WTC11 (cell line): Measurements from ENCODE around the gene FGFR3. TPM values are rescaled to one million over a fixed set of nuclear protein-coding genes. Genes with fewer than 3 reads are reported as not detected.

ENCODE experiments used
- ATAC-seq: fragments of 200-7000 bp; cut with Tn5 transposase; 2 replicates; pipeline ENCODE4 v1.10.0; 2021; ENCODE audit warnings: mild to moderate bottlenecking, moderate library complexity
- CTCF ChIA-PET: fragments of 300-600 bp; sonication (Branson Sonifier 250); formaldehyde crosslinking; loops from one replicate; lab custom pipeline; 2021; ENCODE audit warnings: antibody characterized with exemption; lab: Charles Lee
- POLR2A ChIA-PET: fragments of 350-600 bp; sonication (Branson Sonifier 250); formaldehyde crosslinking; loops from one replicate; lab custom pipeline; 2021; ENCODE audit warnings: antibody characterized with exemption; lab: Charles Lee
- DNase-seq: peaks from one replicate; pipeline ENCODE4 v3.0.0; 2021; ENCODE audit warnings: low spot score
- H3K27ac Mint-ChIP-seq: 2 replicates; pipeline ENCODE4 v1.8.0; 2021; ENCODE audit warnings: mixed read lengths
- H3K27me3 Mint-ChIP-seq: 2 replicates; pipeline ENCODE4 v1.8.0; 2021; ENCODE audit warnings: low read depth, mild to moderate bottlenecking, moderate library complexity, mixed read lengths
- H3K36me3 Mint-ChIP-seq: 2 replicates; pipeline ENCODE4 v1.8.0; 2021; ENCODE audit warnings: mixed read lengths
- H3K4me1 Mint-ChIP-seq: 2 replicates; pipeline ENCODE4 v1.8.0; 2022; ENCODE audit warnings: mixed read lengths
- H3K4me3 Mint-ChIP-seq: 2 replicates; pipeline ENCODE4 v1.8.0; 2021; ENCODE audit warnings: mild to moderate bottlenecking, moderate library complexity, mixed read lengths
- H3K9me3 Mint-ChIP-seq: 2 replicates; pipeline ENCODE4 v1.8.0; 2021; ENCODE audit warnings: mixed read lengths
- ATF1 ChIP-seq: sonication (generic); formaldehyde crosslinking; IDR thresholded peaks from 2 replicates; pipeline ENCODE4 v1.8.1; 2023; ENCODE audit warnings: mild to moderate bottlenecking, moderate library complexity, missing genetic modification reagents
- ELF4 ChIP-seq: sonication (generic); formaldehyde crosslinking; IDR thresholded peaks from 2 replicates; pipeline ENCODE4 v1.8.1; 2022; ENCODE audit warnings: low read depth, mild to moderate bottlenecking, moderate library complexity, missing genetic modification reagents
- FOXP1 ChIP-seq: sonication (generic); formaldehyde crosslinking; IDR thresholded peaks from 2 replicates; pipeline ENCODE4 v1.8.0; 2022; ENCODE audit warnings: missing genetic modification reagents, mild to moderate bottlenecking, moderate library complexity, borderline replicate concordance
- HMGA2 ChIP-seq: fragments of 250-450 bp; sonication (Bioruptor Pico); IDR thresholded peaks from 2 replicates; pipeline ENCODE4 v1.4.0; 2021; ENCODE audit warnings: mild to moderate bottlenecking, moderate library complexity
- NFE2L1 ChIP-seq: sonication (generic); formaldehyde crosslinking; IDR thresholded peaks from 2 replicates; pipeline ENCODE4 v1.8.1; 2023; ENCODE audit warnings: missing genetic modification reagents
- NR1H2 ChIP-seq: sonication (generic); formaldehyde crosslinking; IDR thresholded peaks from 2 replicates; pipeline ENCODE4 v1.9.0; 2021; ENCODE audit warnings: mild to moderate bottlenecking, moderate library complexity, missing genetic modification reagents
- RELA ChIP-seq: sonication (generic); formaldehyde crosslinking; IDR thresholded peaks from 2 replicates; pipeline ENCODE4 v1.8.1; 2022; ENCODE audit warnings: missing genetic modification reagents, mild to moderate bottlenecking, borderline replicate concordance
- SOX15 ChIP-seq: fragments of 250-450 bp; sonication (Bioruptor Pico); IDR thresholded peaks from 2 replicates; pipeline ENCODE4 v1.9.0; 2021; ENCODE audit warnings: mild to moderate bottlenecking
- ZBTB21 ChIP-seq: sonication (generic); formaldehyde crosslinking; IDR thresholded peaks from 2 replicates; pipeline ENCODE4 v1.8.1; 2023; ENCODE audit warnings: mild to moderate bottlenecking, missing genetic modification reagents, borderline replicate concordance
- ZNF138 ChIP-seq: sonication (generic); formaldehyde crosslinking; conservative IDR thresholded peaks from 2 replicates; pipeline ENCODE4 v1.8.1; 2022; ENCODE audit warnings: mild to moderate bottlenecking, moderate library complexity, missing genetic modification reagents
- ZNF317 ChIP-seq: sonication (generic); formaldehyde crosslinking; IDR thresholded peaks from 2 replicates; pipeline ENCODE4 v1.8.1; 2023; ENCODE audit warnings: low read depth, mild to moderate bottlenecking, moderate library complexity, missing genetic modification reagents, borderline replicate concordance
- ZNF396 ChIP-seq: fragments of 250-450 bp; sonication (Bioruptor Pico); IDR thresholded peaks from 2 replicates; pipeline ENCODE4 v1.8.0; 2021; ENCODE audit warnings: mild to moderate bottlenecking, moderate library complexity, borderline replicate concordance
- ZNF423 ChIP-seq: fragments of 250-450 bp; sonication (Bioruptor Pico); IDR thresholded peaks from 2 replicates; pipeline ENCODE4 v2.1.2; 2022; ENCODE audit warnings: mild to moderate bottlenecking, moderate library complexity
- total RNA-seq: library from RNA; stranded (reverse); gene quantifications from 3 replicates; pipeline ENCODE4 v1.2.3, GENCODE V29; 2021
- TF ChIP-seq, protein P1 (sequence below): fragments of 250-450 bp; sonication (Bioruptor Pico); IDR thresholded peaks from 2 replicates; pipeline ENCODE4 v1.9.0; 2021; ENCODE audit warnings: mild to moderate bottlenecking
- TF ChIP-seq, protein P2 (sequence below): fragments of 250-450 bp; sonication (Bioruptor Pico); IDR thresholded peaks from 2 replicates; pipeline ENCODE4 v2.1.2; 2022; ENCODE audit warnings: mild to moderate bottlenecking, moderate library complexity
- TF ChIP-seq, protein P3 (sequence below): sonication (generic); formaldehyde crosslinking; IDR thresholded peaks from 2 replicates; pipeline ENCODE4 v1.8.1; 2022; ENCODE audit warnings: low read depth, missing genetic modification reagents, borderline replicate concordance
- TF ChIP-seq, protein P4 (sequence below): sonication (generic); formaldehyde crosslinking; IDR thresholded peaks from 2 replicates; pipeline ENCODE4 v1.8.1; 2022; ENCODE audit warnings: low read depth, mild to moderate bottlenecking, moderate library complexity, missing genetic modification reagents, borderline replicate concordance
- TF ChIP-seq, protein P5 (sequence below): sonication (generic); formaldehyde crosslinking; IDR thresholded peaks from 2 replicates; pipeline ENCODE4 v1.8.1; 2023; ENCODE audit warnings: mild to moderate bottlenecking, missing genetic modification reagents
- TF ChIP-seq, protein P6 (sequence below): sonication (generic); formaldehyde crosslinking; IDR thresholded peaks from 2 replicates; pipeline ENCODE4 v1.8.1; 2023; ENCODE audit warnings: mild to moderate bottlenecking, missing genetic modification reagents, moderate library complexity
- TF ChIP-seq, protein P7 (sequence below): sonication (generic); formaldehyde crosslinking; IDR thresholded peaks from 2 replicates; pipeline ENCODE4 v1.8.0; 2023; ENCODE audit warnings: mild to moderate bottlenecking, missing genetic modification reagents

The FGFR3 gene
- total RNA-seq, 1 experiment from 2014 or later = 19.9 TPM

DNA sequence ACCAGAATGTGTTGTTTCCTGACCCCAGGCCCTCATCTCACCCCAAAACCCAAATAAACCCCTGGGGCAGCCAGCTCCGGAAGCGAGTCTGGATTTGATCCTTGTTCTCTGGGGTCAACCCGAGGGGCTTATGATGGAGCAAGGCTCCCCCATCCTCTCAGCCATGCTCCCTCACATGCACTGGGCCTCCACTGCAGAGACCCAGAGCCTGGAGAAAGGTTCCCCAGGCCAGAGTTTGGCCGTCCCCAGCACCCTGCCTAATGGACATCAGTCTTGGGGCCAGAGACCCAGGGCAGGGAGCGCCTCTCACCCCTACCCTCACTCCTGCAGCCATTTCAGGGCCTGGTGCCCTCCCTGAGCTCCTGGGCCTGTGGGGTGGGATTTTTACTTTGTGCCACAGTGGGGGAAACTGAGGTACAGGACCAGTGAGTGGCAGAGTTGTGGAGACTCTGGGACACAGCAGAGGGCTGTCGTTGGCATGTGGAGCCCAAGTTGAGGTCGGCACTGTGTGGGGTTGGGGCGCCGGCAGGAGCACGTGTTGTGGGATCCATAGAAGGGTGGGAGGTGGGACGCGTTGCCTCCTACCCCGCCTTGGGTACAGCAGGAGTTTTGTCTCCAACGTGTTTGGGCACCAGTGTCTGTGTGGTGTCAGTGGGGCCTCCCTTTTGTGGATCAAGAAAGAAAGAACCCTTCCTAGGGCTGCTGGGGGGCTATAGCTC is 3.6 kb downstream of the FGFR3 start (continued):
- no peak for TF ChIP-seq SOX15 (CRISPR knock-in tag)
- TF ChIP-seq, protein P1, sequence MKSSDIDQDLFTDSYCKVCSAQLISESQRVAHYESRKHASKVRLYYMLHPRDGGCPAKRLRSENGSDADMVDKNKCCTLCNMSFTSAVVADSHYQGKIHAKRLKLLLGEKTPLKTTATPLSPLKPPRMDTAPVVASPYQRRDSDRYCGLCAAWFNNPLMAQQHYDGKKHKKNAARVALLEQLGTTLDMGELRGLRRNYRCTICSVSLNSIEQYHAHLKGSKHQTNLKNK = no peak
- TF ChIP-seq ATF1 (CRISPR knock-in tag) = no peak
- no peak for TF ChIP-seq NFE2L1
- TF ChIP-seq NR1H2 (CRISPR knock-in tag) = no peak
- TF ChIP-seq, all 79 proteins: peak for 0

DNA sequence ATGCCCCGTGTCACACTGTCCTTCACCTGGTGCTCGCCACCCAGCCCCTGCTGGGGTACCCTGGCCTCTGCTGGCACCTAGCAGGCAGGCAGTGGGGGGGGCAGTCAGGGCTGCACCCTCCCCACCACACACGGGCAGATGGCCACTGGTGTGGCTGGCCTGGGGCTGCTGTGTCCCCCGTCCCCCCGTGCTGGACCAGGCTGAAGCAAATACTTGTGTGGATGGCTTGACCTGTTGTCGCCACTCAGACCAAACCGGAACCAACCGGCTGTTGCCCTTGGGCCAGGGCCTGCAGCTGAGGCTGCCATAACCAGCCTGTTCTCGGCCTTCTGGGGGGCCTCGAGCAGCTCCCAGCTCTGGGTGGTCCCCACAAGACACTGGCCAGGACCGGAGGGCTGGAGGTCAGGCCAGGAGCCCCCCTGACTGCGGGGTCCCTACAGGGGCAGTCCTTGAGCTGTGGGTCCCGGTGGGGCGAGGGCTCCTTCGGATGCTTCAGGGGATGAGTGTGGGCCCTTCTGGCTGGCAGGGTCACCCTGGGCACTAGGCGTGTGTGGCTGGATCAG is 4.3 kb downstream of the FGFR3 start:
- no peaks in the 10 kb centered on the region for H3K4me1 Mint-ChIP-seq
- TF ChIP-seq, protein P2, sequence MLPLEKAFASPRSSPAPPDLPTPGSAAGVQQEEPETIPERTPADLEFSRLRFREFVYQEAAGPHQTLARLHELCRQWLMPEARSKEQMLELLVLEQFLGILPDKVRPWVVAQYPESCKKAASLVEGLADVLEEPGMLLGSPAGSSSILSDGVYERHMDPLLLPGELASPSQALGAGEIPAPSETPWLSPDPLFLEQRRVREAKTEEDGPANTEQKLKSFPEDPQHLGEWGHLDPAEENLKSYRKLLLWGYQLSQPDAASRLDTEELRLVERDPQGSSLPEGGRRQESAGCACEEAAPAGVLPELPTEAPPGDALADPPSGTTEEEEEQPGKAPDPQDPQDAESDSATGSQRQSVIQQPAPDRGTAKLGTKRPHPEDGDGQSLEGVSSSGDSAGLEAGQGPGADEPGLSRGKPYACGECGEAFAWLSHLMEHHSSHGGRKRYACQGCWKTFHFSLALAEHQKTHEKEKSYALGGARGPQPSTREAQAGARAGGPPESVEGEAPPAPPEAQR (CRISPR knock-in tag) = no peak
- no peak for TF ChIP-seq ZNF423
- TF ChIP-seq, protein P3, sequence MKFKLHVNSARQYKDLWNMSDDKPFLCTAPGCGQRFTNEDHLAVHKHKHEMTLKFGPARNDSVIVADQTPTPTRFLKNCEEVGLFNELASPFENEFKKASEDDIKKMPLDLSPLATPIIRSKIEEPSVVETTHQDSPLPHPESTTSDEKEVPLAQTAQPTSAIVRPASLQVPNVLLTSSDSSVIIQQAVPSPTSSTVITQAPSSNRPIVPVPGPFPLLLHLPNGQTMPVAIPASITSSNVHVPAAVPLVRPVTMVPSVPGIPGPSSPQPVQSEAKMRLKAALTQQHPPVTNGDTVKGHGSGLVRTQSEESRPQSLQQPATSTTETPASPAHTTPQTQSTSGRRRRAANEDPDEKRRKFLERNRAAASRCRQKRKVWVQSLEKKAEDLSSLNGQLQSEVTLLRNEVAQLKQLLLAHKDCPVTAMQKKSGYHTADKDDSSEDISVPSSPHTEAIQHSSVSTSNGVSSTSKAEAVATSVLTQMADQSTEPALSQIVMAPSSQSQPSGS = no peak
- TF ChIP-seq, protein P4, sequence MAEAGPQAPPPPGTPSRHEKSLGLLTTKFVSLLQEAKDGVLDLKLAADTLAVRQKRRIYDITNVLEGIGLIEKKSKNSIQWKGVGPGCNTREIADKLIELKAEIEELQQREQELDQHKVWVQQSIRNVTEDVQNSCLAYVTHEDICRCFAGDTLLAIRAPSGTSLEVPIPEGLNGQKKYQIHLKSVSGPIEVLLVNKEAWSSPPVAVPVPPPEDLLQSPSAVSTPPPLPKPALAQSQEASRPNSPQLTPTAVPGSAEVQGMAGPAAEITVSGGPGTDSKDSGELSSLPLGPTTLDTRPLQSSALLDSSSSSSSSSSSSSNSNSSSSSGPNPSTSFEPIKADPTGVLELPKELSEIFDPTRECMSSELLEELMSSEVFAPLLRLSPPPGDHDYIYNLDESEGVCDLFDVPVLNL (CRISPR knock-in tag) = no peak
- H3K9me3 Mint-ChIP-seq = no peaks in the 10 kb centered on the region
- peaks cover 26% of the 10 kb centered on the region for H3K27me3 Mint-ChIP-seq
- DNase-seq (no peak), ATAC-seq (no peak)
- H3K36me3 Mint-ChIP-seq = no peaks in the 10 kb centered on the region
- POLR2A ChIA-PET = no interaction called here
- CTCF ChIA-PET = interaction anchor here (0.6 to 11.1 kb wide), 2 partner anchors 15 to 49 kb away, joined by 3 to 115 read pairs; no protein-coding TSS in a partner anchor
- no peak overlapping the region for H3K27ac Mint-ChIP-seq
- H3K4me3 Mint-ChIP-seq = no peak overlapping the region

DNA sequence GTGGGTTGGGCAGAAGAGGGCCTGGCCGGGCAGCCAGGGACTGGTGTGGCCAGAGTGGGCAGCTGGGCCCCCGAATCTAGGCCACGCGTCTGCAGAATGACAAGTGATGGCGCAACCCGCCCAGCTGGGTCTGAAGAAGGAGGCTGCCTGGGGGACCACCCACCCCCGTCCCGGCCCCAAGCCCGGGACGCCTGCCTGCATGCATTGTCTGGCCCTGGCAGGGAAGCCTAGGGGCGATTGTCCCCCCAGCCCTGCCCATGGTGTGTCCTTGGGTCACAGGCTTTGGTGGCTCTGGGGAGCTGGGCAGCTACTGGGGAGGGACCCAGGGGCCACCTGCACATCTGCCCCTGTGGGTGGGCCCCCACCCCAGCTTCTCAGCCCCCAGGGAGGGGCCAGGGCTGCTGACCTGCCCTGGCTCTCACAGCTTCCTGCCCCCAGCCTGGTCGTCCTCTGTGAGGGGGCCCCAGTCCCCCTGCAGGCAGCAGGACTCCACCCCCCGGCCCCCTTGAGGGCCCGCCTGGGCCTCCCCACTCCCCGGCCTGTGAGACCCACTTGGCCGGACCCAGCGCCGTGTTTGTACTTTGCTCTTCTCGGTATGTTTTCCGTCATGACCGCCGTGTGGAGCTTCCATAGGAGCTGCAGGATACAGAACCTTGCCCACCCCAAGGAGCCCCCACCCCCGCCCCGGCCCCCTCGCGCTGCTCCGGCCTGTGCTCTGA is 4.9 kb downstream of the FGFR3 start:
- H3K4me3 Mint-ChIP-seq = no peak overlapping the region
- H3K36me3 Mint-ChIP-seq = no peaks in the 10 kb centered on the region
- ChIA-PET CTCF (interaction anchor here (0.6 to 11.1 kb wide), 2 partner anchors 15 to 50 kb away, joined by 3 to 115 read pairs; no protein-coding TSS in a partner anchor), POLR2A (no interaction called here)
- no peaks in the 10 kb centered on the region for H3K9me3 Mint-ChIP-seq
- no peak for ATAC-seq
- peaks cover 22% of the 10 kb centered on the region for H3K27me3 Mint-ChIP-seq
- no peak overlapping the region for H3K27ac Mint-ChIP-seq
- no peak for DNase-seq
- H3K4me1 Mint-ChIP-seq = no peaks in the 10 kb centered on the region
- no peak for TF ChIP-seq ZBTB21 (CRISPR knock-in tag)
- TF ChIP-seq HMGA2 = no peak
- no peak for TF ChIP-seq ELF4 (CRISPR knock-in tag)
- TF ChIP-seq ZNF396 (CRISPR knock-in tag) = no peak
- TF ChIP-seq, protein P5, sequence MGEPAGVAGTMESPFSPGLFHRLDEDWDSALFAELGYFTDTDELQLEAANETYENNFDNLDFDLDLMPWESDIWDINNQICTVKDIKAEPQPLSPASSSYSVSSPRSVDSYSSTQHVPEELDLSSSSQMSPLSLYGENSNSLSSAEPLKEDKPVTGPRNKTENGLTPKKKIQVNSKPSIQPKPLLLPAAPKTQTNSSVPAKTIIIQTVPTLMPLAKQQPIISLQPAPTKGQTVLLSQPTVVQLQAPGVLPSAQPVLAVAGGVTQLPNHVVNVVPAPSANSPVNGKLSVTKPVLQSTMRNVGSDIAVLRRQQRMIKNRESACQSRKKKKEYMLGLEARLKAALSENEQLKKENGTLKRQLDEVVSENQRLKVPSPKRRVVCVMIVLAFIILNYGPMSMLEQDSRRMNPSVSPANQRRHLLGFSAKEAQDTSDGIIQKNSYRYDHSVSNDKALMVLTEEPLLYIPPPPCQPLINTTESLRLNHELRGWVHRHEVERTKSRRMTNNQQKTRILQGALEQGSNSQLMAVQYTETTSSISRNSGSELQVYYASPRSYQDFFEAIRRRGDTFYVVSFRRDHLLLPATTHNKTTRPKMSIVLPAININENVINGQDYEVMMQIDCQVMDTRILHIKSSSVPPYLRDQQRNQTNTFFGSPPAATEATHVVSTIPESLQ = no peak
- TF ChIP-seq, protein P6, sequence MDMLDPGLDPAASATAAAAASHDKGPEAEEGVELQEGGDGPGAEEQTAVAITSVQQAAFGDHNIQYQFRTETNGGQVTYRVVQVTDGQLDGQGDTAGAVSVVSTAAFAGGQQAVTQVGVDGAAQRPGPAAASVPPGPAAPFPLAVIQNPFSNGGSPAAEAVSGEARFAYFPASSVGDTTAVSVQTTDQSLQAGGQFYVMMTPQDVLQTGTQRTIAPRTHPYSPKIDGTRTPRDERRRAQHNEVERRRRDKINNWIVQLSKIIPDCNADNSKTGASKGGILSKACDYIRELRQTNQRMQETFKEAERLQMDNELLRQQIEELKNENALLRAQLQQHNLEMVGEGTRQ (CRISPR knock-in tag) = no peak
- TF ChIP-seq FOXP1 (CRISPR knock-in tag) = no peak
- TF ChIP-seq ZNF317 (CRISPR knock-in tag) = no peak
- TF ChIP-seq, protein P7, sequence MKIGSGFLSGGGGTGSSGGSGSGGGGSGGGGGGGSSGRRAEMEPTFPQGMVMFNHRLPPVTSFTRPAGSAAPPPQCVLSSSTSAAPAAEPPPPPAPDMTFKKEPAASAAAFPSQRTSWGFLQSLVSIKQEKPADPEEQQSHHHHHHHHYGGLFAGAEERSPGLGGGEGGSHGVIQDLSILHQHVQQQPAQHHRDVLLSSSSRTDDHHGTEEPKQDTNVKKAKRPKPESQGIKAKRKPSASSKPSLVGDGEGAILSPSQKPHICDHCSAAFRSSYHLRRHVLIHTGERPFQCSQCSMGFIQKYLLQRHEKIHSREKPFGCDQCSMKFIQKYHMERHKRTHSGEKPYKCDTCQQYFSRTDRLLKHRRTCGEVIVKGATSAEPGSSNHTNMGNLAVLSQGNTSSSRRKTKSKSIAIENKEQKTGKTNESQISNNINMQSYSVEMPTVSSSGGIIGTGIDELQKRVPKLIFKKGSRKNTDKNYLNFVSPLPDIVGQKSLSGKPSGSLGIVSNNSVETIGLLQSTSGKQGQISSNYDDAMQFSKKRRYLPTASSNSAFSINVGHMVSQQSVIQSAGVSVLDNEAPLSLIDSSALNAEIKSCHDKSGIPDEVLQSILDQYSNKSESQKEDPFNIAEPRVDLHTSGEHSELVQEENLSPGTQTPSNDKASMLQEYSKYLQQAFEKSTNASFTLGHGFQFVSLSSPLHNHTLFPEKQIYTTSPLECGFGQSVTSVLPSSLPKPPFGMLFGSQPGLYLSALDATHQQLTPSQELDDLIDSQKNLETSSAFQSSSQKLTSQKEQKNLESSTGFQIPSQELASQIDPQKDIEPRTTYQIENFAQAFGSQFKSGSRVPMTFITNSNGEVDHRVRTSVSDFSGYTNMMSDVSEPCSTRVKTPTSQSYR (CRISPR knock-in tag) = no peak
- TF ChIP-seq ZNF138 (CRISPR knock-in tag) = no peak
- no peak for TF ChIP-seq RELA (CRISPR knock-in tag)
